Smooth muscle cell of the umbilical artery (primary cell): ENCODE results near the gene ARFGAP2. TPM values are rescaled to one million over a fixed set of nuclear protein-coding genes. Genes with fewer than 3 reads are reported as not detected.

Experiments
- total RNA-seq: library from RNA; depleted of rRNA; stranded (reverse); fragments of >200 nt; gene quantifications from 2 replicates; pipeline ENCODE4 v1.2.3, GENCODE V29; 2014

ARFGAP2 gene
- total RNA-seq, result 103 and 125 TPM in 2 replicates

GRCh38 chr11:47176328-47177228 lies at the start of gene ARFGAP2:
Gene ARFGAP2 (minus strand): TSS chr11:47176879. CDS start chr11:47176853, 26 bp downstream.

GRCh38 chr11:47186076-47186699 lies 9.5 kb upstream of the ARFGAP2 start, which contains the start of gene PACSIN3:
Gene PACSIN3 (minus strand): TSS chr11:47186434. CDS start chr11:47182727, 3,707 bp downstream.

Other genes with a start within 250 kb of the ARFGAP2 start
- gene CSTPP1, start 240.1 kb downstream of the ARFGAP2 start, total RNA-seq, result 14.3 and 21.1 TPM in 2 replicates
- gene PACSIN3, start 9.6 kb upstream of the ARFGAP2 start, total RNA-seq, result 13.4 and 15.7 TPM in 2 replicates
- gene DDB2, start 38.1 kb upstream of the ARFGAP2 start, total RNA-seq, result 30.3 and 31.5 TPM in 2 replicates
- gene ACP2, start 71.9 kb upstream of the ARFGAP2 start, total RNA-seq, result 19.1 and 24.6 TPM in 2 replicates
- gene NR1H3, start 81.1 kb upstream of the ARFGAP2 start, total RNA-seq, result 4.4 and 4.8 TPM in 2 replicates
- 14.3 and 21.3 TPM in 2 replicates for gene MADD, start 93.3 kb upstream of the ARFGAP2 start, total RNA-seq
- not detected in 2 replicates for gene MYBPC3, start 175.8 kb upstream of the ARFGAP2 start, total RNA-seq
- not detected in 2 replicates for gene SPI1, start 201.7 kb upstream of the ARFGAP2 start, total RNA-seq
- gene SLC39A13, start 231.7 kb upstream of the ARFGAP2 start, total RNA-seq, result 70.4 and 120 TPM in 2 replicates
- 117 and 208 TPM in 2 replicates for gene PSMC3, start 249.6 kb upstream of the ARFGAP2 start, total RNA-seq